ENCODE data around the gene CCL11. TPM values are rescaled to one million over a fixed set of nuclear protein-coding genes. Genes with fewer than 3 reads are reported as not detected.

CCL11 gene
- total RNA-seq = 1 to 10 TPM in 3 of 5 donors, not detected in 2; 2.0 to 4.0 (median 2.8) TPM
- 10 to 100 TPM in 2 of 3 donors, 1 to 10 TPM in 1; 2.0 to 80.0 (median 29.0) TPM for polyA plus RNA-seq
- long read RNA-seq, donor 1, partial matches to known transcripts = 0 of 1 reads
- long read RNA-seq, donor 1, other reads (novel, unspliced or antisense) = 0 of 1 reads
- long read RNA-seq, donor 2, transcript CCL11-201 (3 exons, 1,079 nt) = major isoform, 5 of 5 reads
- long read RNA-seq, donor 2, partial matches to known transcripts = 0 of 5 reads
- long read RNA-seq, donor 2, other reads (novel, unspliced or antisense) = 0 of 5 reads
- long read RNA-seq, donor 3 = 0 reads
- long read RNA-seq, donor 4 = 0 reads
- long read RNA-seq, donor 5, partial matches to known transcripts = 0 of 3 reads
- long read RNA-seq, donor 5, other reads (novel, unspliced or antisense) = 0 of 3 reads
- long read RNA-seq, donor 6, partial matches to known transcripts = 0 of 1 reads
- long read RNA-seq, donor 6, other reads (novel, unspliced or antisense) = 0 of 1 reads
- long read RNA-seq, donor 7, partial matches to known transcripts = 0 of 1 reads
- long read RNA-seq, donor 7, other reads (novel, unspliced or antisense) = 0 of 1 reads
- long read RNA-seq, donor 8, partial matches to known transcripts = 0 of 2 reads
- long read RNA-seq, donor 8, other reads (novel, unspliced or antisense) = 0 of 2 reads
- long read RNA-seq, donor 9, partial matches to known transcripts = 0 of 2 reads
- long read RNA-seq, donor 9, other reads (novel, unspliced or antisense) = 0 of 2 reads
- long read RNA-seq, donor 10, partial matches to known transcripts = 0 of 1 reads
- long read RNA-seq, donor 10, other reads (novel, unspliced or antisense) = 0 of 1 reads

GRCh38 chr17:34285286-34285792 is at the start of gene CCL11:
Gene CCL11, plus strand, starts transcription at chr17:34285742. Its CDS starts 67 bp downstream, at chr17:34285809.
- no peaks in the 10 kb centered on the region for H3K27me3 ChIP-seq
- peak in 1 of 2 donors; percentile 62 for DNase-seq

GRCh38 chr17:34236281-34236892 is 49.2 kb upstream of the CCL11 start:
- H3K9me3 ChIP-seq = no peaks in the 10 kb centered on the region
- no peaks in the 10 kb centered on the region for H3K36me3 ChIP-seq
- intact Hi-C loops (cut with DNase I; ENCODE audit: low total_unique reads) = no loop called here
- H3K27me3 ChIP-seq = no peaks in the 10 kb centered on the region
- no peak overlapping the region for H3K4me3 ChIP-seq
- DNase-seq = no peak
- WGBS, 5 donors = 67 to 75% (median 73%) methylated on average over 5 to 6 of the region's 6 CpGs
- TF ChIP-seq POLR2A (IDR thresholded peaks at IDR 0.05) (no peak), CTCF (IDR thresholded peaks at IDR 0.05) (no peak)
- peak overlapping the region in 3 of 5 donors; percentile 65 to 78 (median 68) for H3K27ac ChIP-seq
- H3K4me1 ChIP-seq = peaks cover 16 to 60% (median 36%) of the 10 kb centered on the region in 4 donors

More at GRCh38 chr17:34285286-34285792, at the start of gene CCL11:
- Histone ChIP-seq H3K4me3 (no peak within 1 kb of the TSS), H3K9me3 (no peaks in the 10 kb centered on the region), H3K4me1 (peaks cover 0 to 8% (median 0%) of the 10 kb centered on the region in 4 donors), H3K27ac (peak within 1 kb of the TSS in 1 of 5 donors; percentile 24), H3K36me3 (no peaks in the 10 kb centered on the region)
- TF ChIP-seq EP300 (IDR thresholded peaks at IDR 0.05) (no peak), POLR2AphosphoS5 (IDR thresholded peaks at IDR 0.05) (peak in 2 of 3 donors; percentile 10 to 20), POLR2A (IDR thresholded peaks at IDR 0.05) (no peak)
- intact Hi-C loops (cut with DNase I; ENCODE audit: low total_unique reads) = no loop called here
- 65 to 80% (median 74%) methylated on average over 4 of the region's 4 CpGs for WGBS, 5 donors

GRCh38 chr17:34237458-34237857 is 48.1 kb upstream of the CCL11 start:
- no peak for DNase-seq
- no peaks in the 10 kb centered on the region for H3K9me3 ChIP-seq
- no peaks in the 10 kb centered on the region for H3K36me3 ChIP-seq
- TF ChIP-seq CTCF (IDR thresholded peaks at IDR 0.05) (no peak), POLR2AphosphoS5 (IDR thresholded peaks at IDR 0.05) (no peak), EP300 (IDR thresholded peaks at IDR 0.05) (no peak), POLR2A (IDR thresholded peaks at IDR 0.05) (no peak)
- no peak overlapping the region for H3K27ac ChIP-seq
- no peaks in the 10 kb centered on the region for H3K27me3 ChIP-seq
- no peak overlapping the region for H3K4me3 ChIP-seq
- WGBS, 5 donors = 70 to 96% (median 87%) methylated on average over 3 of the region's 3 CpGs
- H3K4me1 ChIP-seq = peaks cover 16 to 71% (median 41%) of the 10 kb centered on the region in 4 donors
- intact Hi-C loops (cut with DNase I; ENCODE audit: low total_unique reads) = no loop called here

GRCh38 chr17:34241062-34241461 is 44.5 kb upstream of the CCL11 start:
- H3K27ac ChIP-seq = peak overlapping the region in 3 of 5 donors; percentile 0 to 56 (median 27)
- H3K4me3 ChIP-seq = no peak overlapping the region
- H3K36me3 ChIP-seq = no peaks in the 10 kb centered on the region
- 23 to 47% (median 34%) methylated on average over 4 of the region's 4 CpGs for whole genome bisulfite sequencing, 5 donors
- H3K27me3 ChIP-seq = no peaks in the 10 kb centered on the region
- peak; percentile 29 to 77 for DNase-seq
- intact Hi-C loops (cut with DNase I; ENCODE audit: low total_unique reads) = no loop called here
- H3K4me1 ChIP-seq = peaks cover 0 to 67% (median 21%) of the 10 kb centered on the region in 4 donors
- H3K9me3 ChIP-seq = no peaks in the 10 kb centered on the region
- TF ChIP-seq POLR2AphosphoS5 (IDR thresholded peaks at IDR 0.05) (no peak), CTCF (IDR thresholded peaks at IDR 0.05) (no peak), POLR2A (IDR thresholded peaks at IDR 0.05) (no peak), EP300 (IDR thresholded peaks at IDR 0.05) (no peak)
